ENCODE results near the gene SSTR3.

Gene SSTR3

GRCh38 chr22:37229012-37229804 is 16.9 kb upstream of the SSTR3 start:
- no peak for DNase-seq (ENCODE audit: extremely low spot score)
- CTCF ChIA-PET: interaction anchor here (0.7 to 0.9 kb wide), 2 partner anchors 31 kb away, joined by 3 to 4 read pairs; no protein-coding TSS in a partner anchor
- no peak for TF ChIP-seq FOXA1 (IDR thresholded peaks at IDR 0.05)
- no peak for TF ChIP-seq LEF1 (IDR thresholded peaks at IDR 0.05; ENCODE audit: borderline replicate concordance)
- no peak for TF ChIP-seq PKNOX1 (IDR thresholded peaks at IDR 0.05)
- TF ChIP-seq TARDBP (IDR thresholded peaks at IDR 0.05): no peak
- no peak for TF ChIP-seq FOXK2 (IDR thresholded peaks at IDR 0.05)
- no peak for TF ChIP-seq ZNF384 (IDR thresholded peaks at IDR 0.05)
- no peak for TF ChIP-seq SP1 (IDR thresholded peaks at IDR 0.05)
- POLR2A ChIA-PET: interaction anchor here (0.5 to 1.6 kb wide), 3 partner anchors 30 to 183 kb away, joined by 3 to 5 read pairs (median 4); no protein-coding TSS in a partner anchor

DNA sequence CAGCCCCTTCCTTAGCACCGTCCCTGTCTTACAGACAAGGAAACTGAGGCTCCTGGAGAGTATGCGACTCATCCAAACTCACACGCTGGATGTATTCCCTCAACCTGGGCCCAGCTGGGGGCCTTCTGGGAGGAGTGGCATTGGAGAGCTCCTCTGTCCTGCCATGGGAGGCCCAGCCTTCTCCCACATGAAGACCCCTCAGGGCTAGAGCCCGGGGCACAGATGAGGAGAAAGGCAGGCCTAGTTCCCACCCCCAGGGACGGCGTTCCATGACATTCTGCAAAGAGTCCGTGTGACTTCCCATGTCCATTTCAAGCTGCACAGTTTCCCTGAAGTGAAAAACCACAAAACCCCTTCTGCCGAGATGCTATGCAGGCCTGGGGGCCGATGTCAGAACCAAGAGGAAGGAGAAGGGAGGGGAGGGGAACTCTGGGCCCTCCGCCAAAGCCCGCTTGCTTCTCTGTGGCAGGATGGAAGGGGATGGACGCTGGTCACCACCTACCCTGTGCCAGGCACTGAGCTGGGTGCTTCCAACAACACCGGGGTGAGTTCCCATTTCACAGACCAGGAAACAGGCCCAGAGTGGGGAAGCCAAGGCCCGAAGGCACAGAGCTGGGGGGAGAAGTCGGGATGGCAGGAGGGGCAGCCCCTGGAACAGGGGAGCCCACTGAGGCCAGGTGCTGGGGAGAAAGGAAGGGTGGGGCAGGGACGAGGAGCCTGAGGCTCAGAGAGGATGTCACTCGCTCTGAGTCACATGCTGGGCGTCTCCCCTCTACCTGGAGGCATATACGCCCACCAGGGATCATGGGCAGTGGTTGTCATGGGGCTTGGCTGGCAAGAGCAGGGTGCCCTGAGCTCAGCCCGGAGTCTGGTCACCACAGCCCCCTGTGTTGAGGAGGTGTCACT is 16.1 kb upstream of the SSTR3 start:
- no peak for DNase-seq (ENCODE audit: extremely low spot score)
- ChIA-PET CTCF (interaction anchor here (0.6 to 0.7 kb wide), 2 partner anchors 29 to 32 kb away, joined by 4 read pairs; no protein-coding TSS in a partner anchor), POLR2A (interaction anchor here (0.5 to 1.6 kb wide), 3 partner anchors 29 to 182 kb away, joined by 3 to 5 read pairs (median 4); no protein-coding TSS in a partner anchor)
- TF ChIP-seq FOXK2 (IDR thresholded peaks at IDR 0.05): no peak
- no peak for TF ChIP-seq NFRKB (IDR thresholded peaks at IDR 0.05)
- no peak for TF ChIP-seq SUZ12 (IDR thresholded peaks at IDR 0.05)
- TF ChIP-seq FOXM1 (IDR thresholded peaks at IDR 0.05; ENCODE audit: borderline replicate concordance): no peak
- no peak for TF ChIP-seq HDGF (IDR thresholded peaks at IDR 0.05; ENCODE audit: borderline replicate concordance)
- TF ChIP-seq TARDBP (IDR thresholded peaks at IDR 0.05): no peak
- no peak for TF ChIP-seq PKNOX1 (IDR thresholded peaks at IDR 0.05)
- TF ChIP-seq SP1 (IDR thresholded peaks at IDR 0.05): no peak
- no peak for TF ChIP-seq BHLHE40 (IDR thresholded peaks at IDR 0.05; ENCODE audit: borderline replicate concordance)
- TF ChIP-seq FOXA1 (IDR thresholded peaks at IDR 0.05): no peak
- TF ChIP-seq LEF1 (IDR thresholded peaks at IDR 0.05; ENCODE audit: borderline replicate concordance): no peak
- TF ChIP-seq ELF4 (IDR thresholded peaks at IDR 0.05): no peak

- CTCF ChIA-PET: no interaction called here
- TF ChIP-seq SUZ12 (IDR thresholded peaks at IDR 0.05) (no peak), FOXM1 (IDR thresholded peaks at IDR 0.05; ENCODE audit: borderline replicate concordance) (no peak), CTBP1 (IDR thresholded peaks at IDR 0.05; ENCODE audit: borderline replicate concordance) (no peak), HDGF (IDR thresholded peaks at IDR 0.05; ENCODE audit: borderline replicate concordance) (no peak), ARNT (IDR thresholded peaks at IDR 0.05) (no peak), FOXA1 (IDR thresholded peaks at IDR 0.05) (no peak), LEF1 (IDR thresholded peaks at IDR 0.05; ENCODE audit: borderline replicate concordance) (no peak), TARDBP (IDR thresholded peaks at IDR 0.05) (no peak), BHLHE40 (IDR thresholded peaks at IDR 0.05; ENCODE audit: borderline replicate concordance) (no peak), ELF4 (IDR thresholded peaks at IDR 0.05) (no peak), PKNOX1 (IDR thresholded peaks at IDR 0.05) (no peak), FOXK2 (IDR thresholded peaks at IDR 0.05) (no peak), NFRKB (IDR thresholded peaks at IDR 0.05) (no peak), ZNF384 (IDR thresholded peaks at IDR 0.05) (no peak), L3MBTL2 (conservative IDR thresholded peaks at IDR 0.05) (no peak), SP1 (IDR thresholded peaks at IDR 0.05) (no peak)
- POLR2A ChIA-PET: no interaction called here
Observed at GRCh38 chr22:37226514-37226913, 14.2 kb upstream of the SSTR3 start.

GRCh38 chr22:37226087-37226486 is 13.8 kb upstream of the SSTR3 start:
- ChIA-PET POLR2A (no interaction called here), CTCF (no interaction called here)
- TF ChIP-seq TARDBP (IDR thresholded peaks at IDR 0.05) (no peak), ZNF384 (IDR thresholded peaks at IDR 0.05) (no peak), SUZ12 (IDR thresholded peaks at IDR 0.05) (no peak), FOXK2 (IDR thresholded peaks at IDR 0.05) (no peak), HDGF (IDR thresholded peaks at IDR 0.05; ENCODE audit: borderline replicate concordance) (no peak), BHLHE40 (IDR thresholded peaks at IDR 0.05; ENCODE audit: borderline replicate concordance) (no peak), ELF4 (IDR thresholded peaks at IDR 0.05) (no peak), SP1 (IDR thresholded peaks at IDR 0.05) (no peak), ARNT (IDR thresholded peaks at IDR 0.05) (no peak)

More at GRCh38 chr22:37226514-37226913, 14.2 kb upstream of the SSTR3 start:
- no peak for DNase-seq (ENCODE audit: extremely low spot score)

DNA sequence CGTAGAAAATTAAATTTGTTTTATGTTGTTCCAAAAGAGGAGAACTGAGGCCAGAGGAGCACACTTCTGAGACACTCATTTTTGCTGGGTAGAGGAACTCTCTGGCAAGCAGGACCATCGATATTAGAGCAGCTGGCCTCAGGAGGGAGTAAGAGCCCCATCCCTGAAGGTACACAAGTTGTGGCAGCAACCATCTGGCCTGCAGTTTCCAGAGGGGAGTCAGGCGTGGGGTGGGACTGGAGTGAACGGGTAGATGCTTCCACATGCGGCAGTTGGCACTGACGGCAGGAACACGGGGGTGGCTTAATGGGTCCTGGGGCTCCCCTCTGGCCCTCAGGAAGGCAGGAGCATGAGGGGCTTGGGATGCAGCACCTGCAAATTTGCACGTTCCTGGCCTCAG is 13.2 kb upstream of the SSTR3 start:
- POLR2A ChIA-PET: no interaction called here
- TF ChIP-seq ZNF384 (IDR thresholded peaks at IDR 0.05) (no peak), PKNOX1 (IDR thresholded peaks at IDR 0.05) (no peak), BHLHE40 (IDR thresholded peaks at IDR 0.05; ENCODE audit: borderline replicate concordance) (no peak), TARDBP (IDR thresholded peaks at IDR 0.05) (no peak), SP1 (IDR thresholded peaks at IDR 0.05) (no peak), ELF4 (IDR thresholded peaks at IDR 0.05) (no peak), FOXK2 (IDR thresholded peaks at IDR 0.05) (no peak), NFRKB (IDR thresholded peaks at IDR 0.05) (no peak), CTBP1 (IDR thresholded peaks at IDR 0.05; ENCODE audit: borderline replicate concordance) (no peak), HDGF (IDR thresholded peaks at IDR 0.05; ENCODE audit: borderline replicate concordance) (no peak), FOXM1 (IDR thresholded peaks at IDR 0.05; ENCODE audit: borderline replicate concordance) (no peak), ARNT (IDR thresholded peaks at IDR 0.05) (no peak), SUZ12 (IDR thresholded peaks at IDR 0.05) (no peak), LEF1 (IDR thresholded peaks at IDR 0.05; ENCODE audit: borderline replicate concordance) (no peak), L3MBTL2 (conservative IDR thresholded peaks at IDR 0.05) (no peak), FOXA1 (IDR thresholded peaks at IDR 0.05) (no peak)
- CTCF ChIA-PET: interaction anchor here (0.6 kb wide), 1 partner anchor 721 kb away, joined by 4 read pairs; no protein-coding TSS in a partner anchor
- DNase-seq (ENCODE audit: extremely low spot score): no peak

More at GRCh38 chr22:37226087-37226486, 13.8 kb upstream of the SSTR3 start:
- DNase-seq (ENCODE audit: extremely low spot score): no peak
